ENCODE measurements around the gene SHC3. TPM values are rescaled to one million over a fixed set of nuclear protein-coding genes. Genes with fewer than 3 reads are reported as not detected.

The SHC3 gene
- total RNA-seq, 2 experiments from 2014 or later, result not detected

DNA sequence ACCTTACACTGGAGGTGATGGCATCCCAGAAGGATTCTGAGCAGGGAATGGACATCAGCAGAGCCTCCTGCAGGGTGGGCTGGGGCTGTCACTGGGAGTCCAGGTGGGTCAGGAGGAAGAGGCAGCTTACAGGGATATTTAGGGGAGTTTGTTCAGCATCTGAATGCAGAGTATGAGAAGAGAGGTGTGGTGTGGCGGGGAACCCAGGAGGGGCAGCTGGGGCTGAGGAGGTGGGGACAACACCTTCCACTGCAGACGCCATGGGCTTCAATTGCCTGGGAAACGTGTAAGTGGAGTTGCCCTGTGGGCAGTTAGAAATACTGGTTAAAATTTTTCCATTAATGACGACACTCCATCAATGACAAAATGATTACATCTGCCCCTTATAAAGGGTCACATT, 153.9 kb downstream of the SHC3 start:
- Histone ChIP-seq H3K4me1 (ENCODE audit: insufficient read depth, low read length) (no peaks in the 10 kb centered on the region), H3K4me3 (ENCODE audit: low read length) (no peak overlapping the region), H3K9me3 (ENCODE audit: control insufficient read depth in 1 of 2, insufficient read depth in 1 of 2, low read length in 2 of 2) (peaks cover 0 to 8% of the 10 kb centered on the region in 2 experiments), H3K27me3 (ENCODE audit: control insufficient read depth in 1 of 2, insufficient read depth in 2 of 2, low read length in 2 of 2) (no peaks in the 10 kb centered on the region), H3K27ac (ENCODE audit: low read depth in 1 of 2, low read length in 2 of 2) (no peak overlapping the region), H3K36me3 (ENCODE audit: insufficient read depth, low read length) (no peaks in the 10 kb centered on the region)
- ChIA-PET CTCF (no interaction called here), POLR2A (no interaction called here)
- TF ChIP-seq, protein P1, sequence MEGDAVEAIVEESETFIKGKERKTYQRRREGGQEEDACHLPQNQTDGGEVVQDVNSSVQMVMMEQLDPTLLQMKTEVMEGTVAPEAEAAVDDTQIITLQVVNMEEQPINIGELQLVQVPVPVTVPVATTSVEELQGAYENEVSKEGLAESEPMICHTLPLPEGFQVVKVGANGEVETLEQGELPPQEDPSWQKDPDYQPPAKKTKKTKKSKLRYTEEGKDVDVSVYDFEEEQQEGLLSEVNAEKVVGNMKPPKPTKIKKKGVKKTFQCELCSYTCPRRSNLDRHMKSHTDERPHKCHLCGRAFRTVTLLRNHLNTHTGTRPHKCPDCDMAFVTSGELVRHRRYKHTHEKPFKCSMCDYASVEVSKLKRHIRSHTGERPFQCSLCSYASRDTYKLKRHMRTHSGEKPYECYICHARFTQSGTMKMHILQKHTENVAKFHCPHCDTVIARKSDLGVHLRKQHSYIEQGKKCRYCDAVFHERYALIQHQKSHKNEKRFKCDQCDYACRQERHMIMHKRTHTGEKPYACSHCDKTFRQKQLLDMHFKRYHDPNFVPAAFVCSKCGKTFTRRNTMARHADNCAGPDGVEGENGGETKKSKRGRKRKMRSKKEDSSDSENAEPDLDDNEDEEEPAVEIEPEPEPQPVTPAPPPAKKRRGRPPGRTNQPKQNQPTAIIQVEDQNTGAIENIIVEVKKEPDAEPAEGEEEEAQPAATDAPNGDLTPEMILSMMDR (IDR thresholded peaks at IDR 0.05), result no peak
- ATAC-seq (ENCODE audit: poor library complexity) (no peak), DNase-seq (no peak)
- no peaks in the 10 kb centered on the region for H3K36me3 Mint-ChIP-seq (ENCODE audit: low read depth)
- H3K4me3 Mint-ChIP-seq, result no peak overlapping the region
- intact Hi-C loops (cut with DNase I, micrococcal nuclease), result no loop called here
- no peaks in the 10 kb centered on the region for H3K4me1 Mint-ChIP-seq (ENCODE audit: low read depth)
- peaks cover 4% of the 10 kb centered on the region for H3K9me3 Mint-ChIP-seq
- H3K27me3 Mint-ChIP-seq, result peaks cover 15% of the 10 kb centered on the region
- H3K27ac Mint-ChIP-seq, result no peak overlapping the region

DNA sequence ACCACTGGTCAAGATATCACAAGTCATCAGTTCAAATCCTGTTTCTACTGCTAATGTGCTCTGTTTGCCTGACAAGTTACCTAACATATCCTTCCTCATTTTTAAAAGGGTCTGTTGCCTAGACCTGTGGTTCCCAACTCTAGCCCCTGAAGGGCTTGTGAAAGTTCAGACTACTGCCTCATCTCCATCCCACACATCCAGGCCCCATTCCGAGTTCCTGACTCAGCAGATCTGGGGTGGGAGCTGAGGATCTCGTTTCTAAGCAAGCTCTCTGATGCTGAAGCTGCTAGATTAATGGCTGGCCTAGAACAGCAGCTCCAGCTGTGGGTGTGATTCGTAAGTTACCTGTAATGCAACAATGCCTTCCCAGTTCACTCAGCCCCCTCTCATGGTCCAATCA, 154.9 kb downstream of the SHC3 start:
- Histone ChIP-seq H3K9me3 (ENCODE audit: control insufficient read depth in 1 of 2, insufficient read depth in 1 of 2, low read length in 2 of 2) (peaks cover 0 to 8% of the 10 kb centered on the region in 2 experiments), H3K27me3 (ENCODE audit: control insufficient read depth in 1 of 2, insufficient read depth in 2 of 2, low read length in 2 of 2) (no peaks in the 10 kb centered on the region), H3K36me3 (ENCODE audit: insufficient read depth, low read length) (no peaks in the 10 kb centered on the region), H3K4me3 (ENCODE audit: low read length) (no peak overlapping the region), H3K4me1 (ENCODE audit: insufficient read depth, low read length) (no peaks in the 10 kb centered on the region), H3K27ac (ENCODE audit: low read depth in 1 of 2, low read length in 2 of 2) (no peak overlapping the region)
- Mint-ChIP-seq H3K4me3 (no peak overlapping the region), H3K27me3 (peaks cover 15% of the 10 kb centered on the region), H3K9me3 (no peaks in the 10 kb centered on the region), H3K36me3 (ENCODE audit: low read depth) (no peaks in the 10 kb centered on the region), H3K4me1 (ENCODE audit: low read depth) (no peaks in the 10 kb centered on the region), H3K27ac (no peak overlapping the region)
- intact Hi-C loops (cut with DNase I, micrococcal nuclease), result no loop called here
- ChIA-PET CTCF (no interaction called here), POLR2A (no interaction called here)
- DNase-seq (no peak), ATAC-seq (ENCODE audit: poor library complexity) (no peak)
- TF ChIP-seq, protein P1 (IDR thresholded peaks at IDR 0.05), result no peak

DNA sequence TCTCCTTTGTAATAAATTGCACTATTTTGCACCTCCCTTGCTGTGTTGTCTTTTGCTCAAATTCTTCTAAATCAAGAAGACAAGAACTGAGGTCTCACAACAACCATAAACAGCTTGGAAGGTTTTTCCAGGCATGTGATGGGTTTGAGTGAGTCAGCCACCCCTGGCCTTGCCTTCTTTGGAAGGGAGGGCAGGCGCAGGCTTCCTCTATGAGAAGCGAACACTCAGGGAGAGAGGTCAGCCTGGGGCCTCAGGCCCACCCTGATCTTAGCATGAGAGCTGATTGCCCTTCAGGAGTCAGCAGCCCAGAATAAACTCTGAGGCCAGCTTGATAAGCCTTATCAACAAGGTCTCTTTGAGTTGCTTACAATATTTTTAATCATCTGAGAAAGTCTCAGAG, 155.7 kb downstream of the SHC3 start:
- H3K27ac ChIP-seq (ENCODE audit: low read depth in 1 of 2, low read length in 2 of 2), result no peak overlapping the region
- no peaks in the 10 kb centered on the region for H3K36me3 ChIP-seq (ENCODE audit: insufficient read depth, low read length)
- ATAC-seq (ENCODE audit: poor library complexity) (no peak), DNase-seq (no peak)
- Mint-ChIP-seq H3K4me1 (ENCODE audit: low read depth) (no peaks in the 10 kb centered on the region), H3K27me3 (peaks cover 13% of the 10 kb centered on the region), H3K36me3 (ENCODE audit: low read depth) (no peaks in the 10 kb centered on the region), H3K27ac (no peak overlapping the region), H3K4me3 (no peak overlapping the region), H3K9me3 (no peaks in the 10 kb centered on the region)
- peaks cover 0 to 8% of the 10 kb centered on the region in 2 experiments for H3K9me3 ChIP-seq (ENCODE audit: control insufficient read depth in 1 of 2, insufficient read depth in 1 of 2, low read length in 2 of 2)
- no peaks in the 10 kb centered on the region for H3K27me3 ChIP-seq (ENCODE audit: control insufficient read depth in 1 of 2, insufficient read depth in 2 of 2, low read length in 2 of 2)
- ChIA-PET POLR2A (no interaction called here), CTCF (no interaction called here)
- TF ChIP-seq, protein P1 (IDR thresholded peaks at IDR 0.05), result no peak
- intact Hi-C loops (cut with DNase I, micrococcal nuclease), result no loop called here
- H3K4me1 ChIP-seq (ENCODE audit: insufficient read depth, low read length), result no peaks in the 10 kb centered on the region
- no peak overlapping the region for H3K4me3 ChIP-seq (ENCODE audit: low read length)

Measured in CD4-positive, alpha-beta T cell (primary cell).